Suprapubic skin (tissue), 3 donors: Measurements from ENCODE around the gene SEPTIN7.

ENCODE experiments used
- EP300 ChIP-seq: sonication (generic); formaldehyde crosslinking; IDR thresholded peaks from one replicate; pipeline ENCODE4 v1.6.1; 2017; ENCODE audit warnings: antibody characterized with exemption
- POLR2A ChIP-seq, 2 donors: fragments of 450-650 bp; IDR thresholded peaks; one replicate each; pipeline ENCODE4 v1.6.1; 2017; ENCODE audit warnings: antibody characterized with exemption in 2 of 2, mild to moderate bottlenecking in 2 of 2, moderate library complexity in 2 of 2
- TF ChIP-seq, protein P1 (sequence below), 2 donors: fragments of 200-600 bp in 1 of 2; fragments of 450-650 bp in 1 of 2; sonication (generic) in 1 of 2; IDR thresholded peaks; one replicate each; pipeline ENCODE4 v1.5.1; 2016 to 2019; ENCODE audit warnings: antibody characterized with exemption in 2 of 2, mild to moderate bottlenecking in 1 of 2, moderate library complexity in 1 of 2

- TF ChIP-seq, protein P1, sequence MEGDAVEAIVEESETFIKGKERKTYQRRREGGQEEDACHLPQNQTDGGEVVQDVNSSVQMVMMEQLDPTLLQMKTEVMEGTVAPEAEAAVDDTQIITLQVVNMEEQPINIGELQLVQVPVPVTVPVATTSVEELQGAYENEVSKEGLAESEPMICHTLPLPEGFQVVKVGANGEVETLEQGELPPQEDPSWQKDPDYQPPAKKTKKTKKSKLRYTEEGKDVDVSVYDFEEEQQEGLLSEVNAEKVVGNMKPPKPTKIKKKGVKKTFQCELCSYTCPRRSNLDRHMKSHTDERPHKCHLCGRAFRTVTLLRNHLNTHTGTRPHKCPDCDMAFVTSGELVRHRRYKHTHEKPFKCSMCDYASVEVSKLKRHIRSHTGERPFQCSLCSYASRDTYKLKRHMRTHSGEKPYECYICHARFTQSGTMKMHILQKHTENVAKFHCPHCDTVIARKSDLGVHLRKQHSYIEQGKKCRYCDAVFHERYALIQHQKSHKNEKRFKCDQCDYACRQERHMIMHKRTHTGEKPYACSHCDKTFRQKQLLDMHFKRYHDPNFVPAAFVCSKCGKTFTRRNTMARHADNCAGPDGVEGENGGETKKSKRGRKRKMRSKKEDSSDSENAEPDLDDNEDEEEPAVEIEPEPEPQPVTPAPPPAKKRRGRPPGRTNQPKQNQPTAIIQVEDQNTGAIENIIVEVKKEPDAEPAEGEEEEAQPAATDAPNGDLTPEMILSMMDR (IDR thresholded peaks at IDR 0.05), result no peak
- TF ChIP-seq EP300 (no peak), POLR2A (IDR thresholded peaks at IDR 0.05) (no peak)
Measured at GRCh38 chr7:35848725-35849124, 47.9 kb downstream of the SEPTIN7 start.
